GM18505 (cell line): Measurements from ENCODE around the gene STX18.
"Not testable (repeated sequence)": the region's sequence is repeated elsewhere in the genome, so short reads cannot be mapped to it uniquely, and the experiment has no call there.

Experiments
- ATAC-seq: cut with Tn5 transposase; IDR thresholded peaks from one replicate; pipeline ENCODE4 v1.9.1; 2021; ENCODE audit not compliant: unreplicated experiment
- POLR2A ChIP-seq: IDR thresholded peaks from 4 replicates; pipeline ENCODE4 v1.6.1; 2011; ENCODE audit warnings: borderline replicate concordance; ENCODE audit not compliant: insufficient read depth, insufficient read length; ENCODE audit errors: extremely low read depth

STX18 gene

DNA sequence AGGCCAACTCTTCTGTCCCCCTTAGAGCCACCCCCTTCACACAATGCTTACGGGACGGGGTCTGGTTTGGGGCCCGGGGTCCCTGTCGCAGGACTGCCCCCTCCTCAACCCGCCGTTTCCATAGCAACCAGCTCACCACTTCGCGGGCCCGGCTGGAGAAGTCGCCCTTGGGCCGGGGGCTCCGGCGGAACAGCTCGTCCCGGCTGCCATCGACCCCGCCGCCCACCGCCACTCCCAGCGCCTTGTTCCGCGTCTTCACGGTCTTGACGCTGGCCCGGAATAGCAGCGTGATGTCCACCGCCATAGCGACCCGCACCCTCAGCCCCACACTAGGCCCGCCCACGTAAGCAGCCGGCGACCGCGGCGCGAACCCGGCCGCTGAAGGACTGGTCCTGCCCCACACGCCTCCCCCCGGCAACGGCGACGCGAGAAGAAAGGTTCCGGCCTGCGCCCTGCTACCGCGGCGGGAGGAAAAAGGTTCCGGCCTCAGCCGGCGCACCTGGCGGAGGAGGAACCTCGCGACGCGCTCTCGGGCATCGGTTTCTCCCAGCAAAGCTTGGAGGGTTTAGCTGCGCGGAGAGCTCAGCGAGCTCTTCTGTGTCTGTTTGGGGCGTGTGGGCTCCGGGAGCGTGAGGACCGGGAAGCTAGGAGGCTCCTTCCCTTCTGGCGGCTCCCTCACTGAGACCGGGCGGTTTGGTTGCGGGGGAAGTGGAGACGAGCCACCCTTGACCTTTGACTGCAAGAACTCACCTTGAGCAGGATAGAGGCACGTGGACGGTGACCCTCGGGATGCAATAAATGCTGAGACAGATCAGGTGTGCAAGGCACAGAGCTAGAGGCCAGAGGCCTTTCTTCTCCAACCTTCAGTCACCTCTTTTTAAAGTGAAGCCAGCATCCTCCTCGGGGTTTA, at the start of gene STX18:
STX18 (minus strand) TSS at position 388 of the 910 bp plus-strand sequence; CDS start at position 304, 84 bp downstream.
- TF ChIP-seq POLR2A, result peak; percentile 88
- peak; percentile 82 for ATAC-seq

GRCh38 chr4:4591071-4591470, 49.2 kb upstream of the STX18 start:
- no peak for TF ChIP-seq POLR2A
- no peak for ATAC-seq

- no peak for ATAC-seq
- no peak for TF ChIP-seq POLR2A
Measured at GRCh38 chr4:4590546-4590945, 48.7 kb upstream of the STX18 start.

- ATAC-seq, result no peak
Measured at GRCh38 chr4:4585012-4585670, 43.3 kb upstream of the STX18 start.

DNA sequence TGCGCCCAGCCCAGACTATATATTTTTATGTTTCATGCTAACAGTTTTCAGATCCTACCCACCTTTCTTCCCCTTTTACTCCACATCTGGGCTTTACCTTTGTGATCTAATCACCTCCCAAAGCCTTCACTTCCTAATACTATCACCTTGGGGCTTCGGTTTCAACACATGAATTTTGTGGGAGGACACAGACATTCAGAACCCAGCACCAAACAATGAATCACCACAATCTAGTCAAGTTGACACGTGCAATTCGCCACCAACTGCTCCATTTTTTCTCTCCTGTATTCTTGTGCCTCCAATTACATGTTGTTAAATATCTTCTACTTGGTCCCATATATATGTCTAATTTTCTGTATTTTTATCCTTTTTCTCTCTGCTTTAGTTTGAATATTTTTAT, 41.8 kb upstream of the STX18 start:
- no peak for ATAC-seq
- no peak for TF ChIP-seq POLR2A

More at GRCh38 chr4:4585012-4585670, 43.3 kb upstream of the STX18 start:
- TF ChIP-seq POLR2A, result no peak

DNA sequence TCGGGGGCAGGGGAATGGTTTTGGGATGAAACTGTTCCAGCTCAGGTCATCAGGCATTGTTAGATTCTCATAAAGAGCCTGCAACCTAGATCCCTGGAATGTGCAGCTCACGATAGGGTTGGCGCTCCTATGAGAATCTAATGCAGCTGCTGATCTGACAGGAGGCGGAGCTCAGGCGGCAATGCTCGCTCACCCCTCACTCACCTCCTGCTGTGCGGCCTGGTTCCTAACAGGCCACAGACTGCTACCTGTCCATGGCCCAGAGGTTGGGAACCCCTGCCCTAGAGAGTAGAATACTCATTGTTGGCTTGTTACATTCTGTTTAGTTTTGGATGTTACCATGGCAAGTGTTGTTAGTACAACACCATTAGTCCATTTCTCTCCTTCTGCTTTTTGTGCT, 40.8 kb upstream of the STX18 start:
- no peak for TF ChIP-seq POLR2A
- no peak for ATAC-seq

DNA sequence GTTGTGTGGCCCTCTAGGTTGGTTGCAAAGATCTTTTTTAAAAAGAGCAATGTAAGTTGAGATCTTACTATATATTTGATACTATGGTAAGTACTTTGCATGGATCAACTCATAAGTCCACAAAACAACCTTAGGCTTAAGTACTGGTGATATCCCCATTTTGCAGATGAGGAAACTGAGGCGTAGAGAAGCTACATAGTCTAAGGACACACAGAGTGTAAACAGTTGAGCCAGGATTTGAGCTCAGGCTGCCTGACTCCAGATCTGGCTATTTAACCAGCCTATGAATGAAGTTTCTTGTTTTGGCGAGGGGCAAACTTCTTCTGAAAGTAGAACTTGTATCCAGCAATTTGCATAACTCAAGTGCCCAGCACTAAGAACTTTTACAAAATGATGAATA, 38.6 kb upstream of the STX18 start:
- ATAC-seq, result no peak

DNA sequence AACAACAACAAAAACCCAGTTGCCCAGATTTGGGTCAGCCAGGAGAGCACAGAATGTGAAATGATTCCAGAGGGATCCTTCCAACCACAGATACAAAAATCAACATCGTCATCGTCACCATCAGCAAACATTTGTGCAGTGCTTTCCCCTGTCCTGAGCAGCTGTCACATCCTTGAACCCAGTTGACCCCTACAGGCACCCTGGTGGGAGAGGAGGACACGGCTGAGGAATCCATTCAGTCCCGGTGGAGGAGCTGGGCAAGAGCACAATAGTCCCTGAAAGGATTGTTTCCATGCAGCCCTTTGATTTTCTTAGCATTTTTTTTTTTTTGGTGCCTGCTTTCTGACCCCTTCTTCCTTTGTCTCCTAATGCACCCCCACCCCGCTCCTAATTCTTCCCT, 37.1 kb upstream of the STX18 start:
- no peak for TF ChIP-seq POLR2A
- ATAC-seq, result no peak

More for the DNA sequence above, 38.6 kb upstream of the STX18 start:
- no peak for TF ChIP-seq POLR2A

GRCh38 chr4:4577359-4577875, 35.6 kb upstream of the STX18 start:
- no peak for ATAC-seq
- no peak for TF ChIP-seq POLR2A

GRCh38 chr4:4575284-4576211, 33.7 kb upstream of the STX18 start:
- peak; percentile 28 for TF ChIP-seq POLR2A
- ATAC-seq, result peak; percentile 79

DNA sequence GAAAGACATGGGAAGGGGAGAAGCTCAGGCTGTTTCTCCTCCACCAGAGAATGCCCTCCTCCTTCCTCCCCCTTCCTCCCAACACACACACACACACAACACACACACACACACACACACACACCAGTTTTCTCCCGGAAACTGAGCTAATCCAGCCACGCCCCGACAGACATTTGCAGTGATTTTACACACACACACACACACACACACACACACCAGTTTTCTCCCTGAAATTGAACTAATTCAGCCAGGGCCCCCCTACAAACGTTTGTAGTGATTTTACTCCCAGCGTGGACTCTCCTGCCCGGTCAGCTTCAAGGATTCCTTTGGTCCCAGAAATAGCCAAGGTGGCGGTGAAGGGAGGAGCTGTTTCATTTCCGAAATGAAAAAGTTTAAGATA, 32.9 kb upstream of the STX18 start:
- TF ChIP-seq POLR2A, result no peak
- ATAC-seq, result no peak

- no peak for TF ChIP-seq POLR2A
- no peak for ATAC-seq
Measured at GRCh38 chr4:4574052-4574451, 32.2 kb upstream of the STX18 start.

GRCh38 chr4:4572821-4573220, 31.0 kb upstream of the STX18 start:
- no peak for ATAC-seq
- no peak for TF ChIP-seq POLR2A

- not testable (repeated sequence) for ATAC-seq
Measured at GRCh38 chr4:4569861-4570260, 28.0 kb upstream of the STX18 start.
